Right cardiac atrium (tissue), 5 donors: ENCODE measurements around the gene TTC39C. TPM values are rescaled to one million over a fixed set of nuclear protein-coding genes. Genes with fewer than 3 reads are reported as not detected.

Source experiments
- ATAC-seq, 2 donors: fragments of 200-7000 bp; cut with Tn5 transposase; one replicate each; pipeline versions ENCODE4 v1.8.0 to v1.9.1; 2020; ENCODE audit warnings: moderate library complexity in 2 of 2, mild to moderate bottlenecking in 1 of 2
- DNase-seq, 3 donors: peaks; one replicate each; pipeline ENCODE4 v3.0.0-alpha.2; 2020
- H3K27ac ChIP-seq: one replicate; pipeline ENCODE4 v1.5.1; 2013; ENCODE audit warnings: mild to moderate bottlenecking, low read length, control low read depth, moderate library complexity
- H3K27me3 ChIP-seq: one replicate; pipeline ENCODE4 v1.6.1; 2013; ENCODE audit not compliant: control insufficient read depth, insufficient read depth
- H3K4me1 ChIP-seq: one replicate; pipeline ENCODE4 v1.6.1; 2013; ENCODE audit warnings: low read length; ENCODE audit not compliant: control insufficient read depth, insufficient read depth
- H3K4me3 ChIP-seq: one replicate; pipeline ENCODE4 v1.5.1; 2013; ENCODE audit warnings: low read length, control low read depth
- H3K9me3 ChIP-seq: one replicate; pipeline ENCODE4 v1.6.1; 2013; ENCODE audit warnings: low read length; ENCODE audit not compliant: control insufficient read depth
- WGBS: extraction: QIAGEN DNeasy Blood & Tissue Kit; methylation state at CpG from one replicate; pipeline ENCODE4 v1.1.7; 2013; 5-methylcytosine and 5-hydroxymethylcytosine counted together
- intact Hi-C, 4 donors: fragments of 100-400 bp; cut with DNase I; formaldehyde crosslinking; loops; one replicate each; pipeline versions ENCODE4 v1.11.0 to v1.14.0; 2022 to 2023
- polyA plus RNA-seq: library from polyadenylated mRNA; stranded (reverse); fragments of 200-250 nt; gene quantifications from one replicate; pipeline ENCODE4 v1.2.3, GENCODE V29; 2013
- total RNA-seq, 4 donors: library from RNA; stranded (reverse); fragmentation: NEBNext Ultra II Directional; extraction: Animal tissue kit (Norgen Biotek cat#: 25700); gene quantifications; one replicate each; pipeline ENCODE4 v1.2.1, GENCODE V29; 2021
- donor health status: healthy with polysubstance abuse.
- donor health status: DM: no; HTN: yes; CAD: no.
- donor health status: DM: no; HTN: no; CAD: no.
- donor health status: DM: no; HTN: yes; CAD: no; lungs with severe emphysema.
- donor health status: DM: yes; HTN: yes; CAD: no.

TTC39C gene
- total and polyA plus RNA-seq, 5 donors, result 2.8 to 11.0 (median 5.4) TPM

DNA sequence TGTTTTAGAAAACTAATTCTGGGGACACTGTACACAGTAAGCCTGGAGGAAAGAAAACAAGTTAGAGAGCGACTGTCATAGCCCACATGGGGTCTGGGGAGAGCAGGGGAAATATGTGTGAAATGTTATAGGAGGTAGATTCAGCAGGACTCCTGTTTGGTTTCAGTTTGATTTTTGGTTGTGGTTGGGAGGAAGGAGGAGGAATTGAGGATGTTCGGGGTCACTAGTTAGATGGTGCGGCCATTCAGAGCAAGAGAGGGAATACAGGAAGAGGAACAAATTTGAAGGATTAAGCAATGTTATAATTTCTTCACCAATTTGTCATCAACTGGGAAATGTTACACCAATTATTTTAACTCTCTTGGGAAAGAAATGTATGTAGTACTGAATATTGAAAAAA is 25.1 kb downstream of the TTC39C start:
- no peak overlapping the region for H3K4me3 ChIP-seq
- no peak overlapping the region for H3K27ac ChIP-seq
- peaks cover 4% of the 10 kb centered on the region for H3K4me1 ChIP-seq
- H3K9me3 ChIP-seq, result no peaks in the 10 kb centered on the region
- H3K27me3 ChIP-seq, result no peaks in the 10 kb centered on the region
- 90% methylated on average over 3 of the region's 3 CpGs for WGBS
- intact Hi-C loops, result no loop called here
- DNase-seq, result no peak
- peak in 1 of 2 donors; percentile 16 for ATAC-seq

DNA sequence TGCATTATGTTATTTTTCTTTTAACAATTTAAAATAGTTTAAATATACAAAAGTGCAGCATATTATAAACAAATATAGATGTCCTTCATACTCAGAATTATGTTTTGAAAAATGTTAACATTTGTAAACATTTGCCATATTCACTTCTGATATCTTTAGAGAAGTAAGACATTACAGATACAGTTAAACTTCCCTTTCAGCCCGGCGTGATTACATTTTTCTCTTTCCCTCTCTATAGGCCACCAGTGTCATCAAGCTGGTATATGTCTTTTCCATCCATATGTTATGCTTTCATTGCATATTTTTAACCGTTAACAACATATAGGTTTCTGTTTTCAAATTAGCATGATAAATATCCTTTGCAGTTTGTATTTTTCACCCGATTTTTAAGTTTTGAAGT is 27.1 kb downstream of the TTC39C start:
- WGBS, result 92% methylated on average over 4 of the region's 4 CpGs
- intact Hi-C loops, result no loop called here
- ATAC-seq, result no peak
- peaks cover 4% of the 10 kb centered on the region for H3K4me1 ChIP-seq
- no peak for DNase-seq
- H3K27me3 ChIP-seq, result no peaks in the 10 kb centered on the region
- no peak overlapping the region for H3K4me3 ChIP-seq
- H3K27ac ChIP-seq, result no peak overlapping the region
- no peaks in the 10 kb centered on the region for H3K9me3 ChIP-seq

DNA sequence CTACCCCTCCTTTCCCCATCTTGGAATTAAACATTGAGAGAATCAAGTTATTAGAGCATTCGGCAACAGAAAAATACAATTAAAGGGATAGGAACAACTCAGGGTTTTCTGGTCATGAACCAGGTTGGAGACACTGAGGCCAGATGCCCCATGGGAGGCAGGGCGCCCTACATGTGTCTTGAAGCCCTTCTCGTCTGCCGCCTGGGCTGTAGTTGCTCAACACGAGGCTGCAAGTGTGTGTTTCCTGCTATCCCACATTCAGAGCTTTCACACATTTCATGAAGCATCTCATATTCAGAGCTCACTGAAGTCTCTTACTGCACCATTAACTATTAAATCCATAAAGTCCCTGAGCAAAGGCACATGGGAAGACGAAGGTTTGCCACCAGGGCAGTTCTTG is 28.8 kb downstream of the TTC39C start:
- no peaks in the 10 kb centered on the region for H3K27me3 ChIP-seq
- ATAC-seq (no peak), DNase-seq (no peak)
- intact Hi-C loops, result no loop called here
- H3K4me1 ChIP-seq, result peaks cover 4% of the 10 kb centered on the region
- H3K4me3 ChIP-seq, result no peak overlapping the region
- WGBS, result 83% methylated on average over 6 of the region's 6 CpGs
- H3K9me3 ChIP-seq, result no peaks in the 10 kb centered on the region
- H3K27ac ChIP-seq, result no peak overlapping the region

DNA sequence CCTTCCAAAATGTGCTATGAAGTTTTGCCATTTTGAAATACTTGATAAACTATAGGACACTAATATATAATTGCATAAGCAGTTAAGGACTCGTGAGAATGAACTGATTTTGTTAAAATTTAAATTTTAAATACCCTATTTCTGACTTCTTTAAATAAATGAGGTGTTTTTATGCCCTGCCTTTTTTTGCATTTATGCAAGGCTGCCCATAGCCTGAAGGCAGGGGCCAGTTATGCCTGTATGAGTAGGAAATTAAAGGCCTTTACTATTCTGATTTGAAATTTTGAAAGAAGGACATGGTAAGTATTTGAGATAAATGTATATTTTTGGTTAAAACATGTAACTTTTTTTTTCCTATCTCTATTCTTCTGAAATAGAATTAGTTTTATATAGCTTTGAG is 33.7 kb downstream of the TTC39C start:
- ATAC-seq, result no peak
- WGBS, result 95% methylated on average over 1 of the region's 1 CpG
- no peak for DNase-seq
- no peaks in the 10 kb centered on the region for H3K27me3 ChIP-seq
- H3K4me3 ChIP-seq, result no peak overlapping the region
- intact Hi-C loops, result no loop called here
- H3K9me3 ChIP-seq, result no peaks in the 10 kb centered on the region
- no peak overlapping the region for H3K27ac ChIP-seq
- peaks cover 2% of the 10 kb centered on the region for H3K4me1 ChIP-seq

DNA sequence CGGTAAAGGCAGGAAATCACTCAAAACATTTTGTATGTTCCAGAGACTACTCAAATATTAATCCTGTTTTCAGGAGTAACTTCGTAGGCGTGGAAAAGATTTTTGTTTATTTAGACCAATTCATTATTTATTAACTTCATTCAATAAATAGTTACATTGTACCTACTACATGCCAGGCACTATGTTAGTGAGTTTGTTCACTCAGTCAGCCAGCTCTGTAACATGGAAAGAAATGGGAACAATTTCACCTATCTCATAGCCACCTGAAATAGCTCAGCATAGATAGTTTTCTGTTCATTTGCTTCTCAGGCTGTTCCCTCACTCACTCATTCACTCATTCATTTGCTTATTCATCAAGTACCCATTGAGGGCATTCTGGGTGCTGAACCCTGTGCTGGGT is 34.6 kb downstream of the TTC39C start:
- DNase-seq (no peak), ATAC-seq (no peak)
- Histone ChIP-seq H3K27ac (no peak overlapping the region), H3K4me3 (no peak overlapping the region), H3K27me3 (no peaks in the 10 kb centered on the region), H3K4me1 (no peaks in the 10 kb centered on the region), H3K9me3 (no peaks in the 10 kb centered on the region)
- 91% methylated on average over 3 of the region's 3 CpGs for WGBS
- intact Hi-C loops, result no loop called here

DNA sequence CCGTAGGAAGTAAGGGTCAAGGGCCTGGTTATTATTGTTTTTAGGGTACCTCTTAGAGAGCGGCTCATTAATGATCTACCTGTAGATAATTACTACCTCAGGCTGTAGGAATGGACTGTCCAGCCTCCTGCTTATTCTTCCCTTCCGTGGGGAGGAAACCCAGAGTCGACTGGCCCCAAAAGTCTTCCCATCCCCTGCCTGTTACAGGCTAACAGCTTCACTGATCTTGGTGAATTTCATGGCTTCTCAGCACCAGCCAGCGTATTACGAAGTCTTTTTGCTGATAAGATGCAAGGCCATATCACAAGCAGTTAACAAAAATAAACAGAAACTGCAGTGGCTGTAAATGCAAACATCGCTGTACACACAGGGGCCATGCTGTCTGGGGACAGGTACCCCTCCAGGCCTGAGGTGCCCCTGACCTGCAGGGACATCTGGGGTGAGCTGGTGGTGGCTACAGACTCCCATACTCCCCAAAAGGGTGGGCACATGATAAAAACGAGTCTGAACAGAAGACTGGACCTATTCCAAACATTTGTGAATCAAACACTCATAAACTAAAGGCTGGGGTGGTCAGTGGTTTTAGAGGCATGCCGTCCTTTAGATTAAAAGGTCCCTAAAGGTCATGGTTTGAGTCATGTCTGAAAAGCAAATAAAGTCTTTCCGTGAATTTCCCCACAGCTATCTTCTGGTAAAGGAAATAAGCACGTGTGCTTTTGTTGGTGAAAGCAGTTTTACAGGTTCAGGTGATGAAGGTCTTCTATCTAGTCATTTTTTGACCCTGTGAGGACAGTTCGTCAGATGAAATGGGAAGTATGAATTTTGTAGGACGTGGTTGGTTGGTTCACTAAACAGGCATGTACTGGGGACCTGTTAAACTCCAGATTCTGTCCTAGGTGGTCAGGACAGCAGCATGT is 36.7 kb downstream of the TTC39C start:
- DNase-seq, result no peak
- intact Hi-C loops, result no loop called here
- Histone ChIP-seq H3K4me1 (no peaks in the 10 kb centered on the region), H3K27ac (no peak overlapping the region), H3K4me3 (no peak overlapping the region), H3K27me3 (no peaks in the 10 kb centered on the region), H3K9me3 (no peaks in the 10 kb centered on the region)
- 71% methylated on average over 13 of the region's 13 CpGs for WGBS
- peak in 1 of 2 donors; percentile 32 for ATAC-seq

- intact Hi-C loops, result no loop called here
- DNase-seq (no peak), ATAC-seq (no peak)
- no peaks in the 10 kb centered on the region for H3K27me3 ChIP-seq
- no peaks in the 10 kb centered on the region for H3K4me1 ChIP-seq
- WGBS, result 90% methylated on average over 7 of the region's 7 CpGs
- H3K9me3 ChIP-seq, result no peaks in the 10 kb centered on the region
- no peak overlapping the region for H3K4me3 ChIP-seq
- H3K27ac ChIP-seq, result no peak overlapping the region
These were observed 37.5 kb downstream of the TTC39C start for GRCh38 chr18:24052053-24052452.

- WGBS, result 73% methylated on average over 4 of the region's 4 CpGs
- H3K27ac ChIP-seq, result no peak overlapping the region
- no peaks in the 10 kb centered on the region for H3K9me3 ChIP-seq
- ATAC-seq, result no peak
- H3K27me3 ChIP-seq, result no peaks in the 10 kb centered on the region
- no peak for DNase-seq
- no peaks in the 10 kb centered on the region for H3K4me1 ChIP-seq
- no peak overlapping the region for H3K4me3 ChIP-seq
- intact Hi-C loops, result no loop called here
These were observed 38.7 kb downstream of the TTC39C start for GRCh38 chr18:24053211-24053610.

DNA sequence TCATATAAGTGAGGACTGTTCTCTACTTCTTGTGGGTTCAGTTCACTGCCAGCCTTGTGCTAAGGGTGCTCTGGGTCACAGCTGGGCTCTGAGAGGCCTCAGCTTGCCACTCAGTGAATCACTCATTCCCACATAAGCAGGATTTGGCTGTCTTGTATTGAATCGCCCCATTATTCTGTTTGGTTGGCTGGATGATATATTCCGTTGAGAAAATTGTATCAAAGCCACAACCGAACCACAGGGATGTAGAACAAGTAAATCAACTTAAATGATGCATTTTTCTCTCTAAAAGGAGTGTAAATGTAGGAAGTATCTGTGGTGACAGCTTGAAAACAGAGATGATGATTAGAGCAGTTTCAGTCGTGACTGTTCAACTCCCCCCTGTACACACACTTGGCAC is 39.6 kb downstream of the TTC39C start:
- intact Hi-C loops, result no loop called here
- H3K9me3 ChIP-seq, result no peaks in the 10 kb centered on the region
- H3K4me3 ChIP-seq, result no peak overlapping the region
- ATAC-seq (peak; percentile 53 to 72), DNase-seq (no peak)
- H3K4me1 ChIP-seq, result no peaks in the 10 kb centered on the region
- 61% methylated on average over 4 of the region's 4 CpGs for WGBS
- H3K27ac ChIP-seq, result peak overlapping the region; percentile 62
- no peaks in the 10 kb centered on the region for H3K27me3 ChIP-seq

- 69% methylated on average over 3 of the region's 3 CpGs for WGBS
- no peaks in the 10 kb centered on the region for H3K4me1 ChIP-seq
- H3K27me3 ChIP-seq, result no peaks in the 10 kb centered on the region
- DNase-seq (no peak), ATAC-seq (no peak)
- H3K4me3 ChIP-seq, result no peak overlapping the region
- intact Hi-C loops, result no loop called here
- H3K27ac ChIP-seq, result no peak overlapping the region
- no peaks in the 10 kb centered on the region for H3K9me3 ChIP-seq
These were observed 40.7 kb downstream of the TTC39C start for GRCh38 chr18:24055009-24055804.

- H3K27me3 ChIP-seq, result no peaks in the 10 kb centered on the region
- no peak overlapping the region for H3K27ac ChIP-seq
- no peaks in the 10 kb centered on the region for H3K9me3 ChIP-seq
- WGBS, result 55% methylated on average over 2 of the region's 2 CpGs
- DNase-seq, result no peak
- intact Hi-C loops, result no loop called here
- H3K4me1 ChIP-seq, result no peaks in the 10 kb centered on the region
- H3K4me3 ChIP-seq, result no peak overlapping the region
- no peak for ATAC-seq
These were observed 41.3 kb downstream of the TTC39C start for GRCh38 chr18:24055878-24056277.
